Uterus (tissue), 4 donors: ENCODE measurements around the gene SERGEF. TPM values are rescaled to one million over a fixed set of nuclear protein-coding genes. Genes with fewer than 3 reads are reported as not detected.

Experiments used
- DNase-seq, 2 donors: peaks; one replicate each; pipeline ENCODE4 v3.0.0-alpha.2; 2019 to 2020
- H3K27ac ChIP-seq, 2 donors: fragments of 200-600 bp; sonication (generic); 1 replicate in 1 of 2; 2 replicates in 1 of 2; pipeline ENCODE4 v1.5.1; 2016 to 2018
- H3K27me3 ChIP-seq, 2 donors: fragments of 200-600 bp; sonication (generic); one replicate each; pipeline ENCODE4 v1.5.1; 2018 to 2019; ENCODE audit warnings: control low read depth in 1 of 2
- H3K36me3 ChIP-seq, 2 donors: fragments of 200-600 bp; sonication (generic); one replicate each; pipeline ENCODE4 v1.5.1; 2019; ENCODE audit warnings: control low read depth in 1 of 2
- H3K4me1 ChIP-seq, 2 donors: fragments of 200-600 bp; sonication (generic); one replicate each; pipeline ENCODE4 v1.5.1; 2018 to 2019; ENCODE audit warnings: control low read depth in 1 of 2
- H3K4me3 ChIP-seq, 2 donors: fragments of 200-600 bp; sonication (generic); 1 replicate in 1 of 2; 2 replicates in 1 of 2; pipeline ENCODE4 v1.5.1; 2018 to 2019; ENCODE audit warnings: mild to moderate bottlenecking in 1 of 2
- H3K9me3 ChIP-seq, 2 donors: fragments of 200-600 bp; sonication (generic); one replicate each; pipeline ENCODE4 v1.5.1; 2019; ENCODE audit warnings: control low read depth in 1 of 2
- POLR2A ChIP-seq, 2 donors: fragments of 450-650 bp; IDR thresholded peaks; one replicate each; pipeline ENCODE4 v1.6.1; 2016; ENCODE audit warnings: antibody characterized with exemption in 2 of 2, mild to moderate bottlenecking in 1 of 2, moderate library complexity in 1 of 2
- intact Hi-C: fragments of 100-400 bp; cut with DNase I; formaldehyde crosslinking; loops from one replicate; pipeline ENCODE4 v1.15.1; 2023; ENCODE audit warnings: low total_unique reads
- total RNA-seq, 4 donors: library from RNA; depleted of rRNA in 3 of 4; stranded (reverse); fragments of >200 nt in 3 of 4; gene quantifications; one replicate each; pipeline versions ENCODE4 v1.1.0 to v1.2.4, GENCODE V29; 2014 to 2023
- TF ChIP-seq, protein P1 (sequence below), 4 experiments: fragments of 200-600 bp in 2 of 4; fragments of 450-650 bp in 2 of 4; sonication (generic) in 2 of 4; IDR thresholded peaks; one replicate each; pipeline ENCODE4 v1.5.1; 2016 to 2019; ENCODE audit warnings: antibody characterized with exemption in 4 of 4, mild to moderate bottlenecking in 2 of 4, moderate library complexity in 1 of 4
- donor health status: DM: yes; HTN: yes; CAD: no.

Gene SERGEF
- total RNA-seq, 4 donors from 2014 or later: 12.6 to 64.4 (median 43.7) TPM

DNA sequence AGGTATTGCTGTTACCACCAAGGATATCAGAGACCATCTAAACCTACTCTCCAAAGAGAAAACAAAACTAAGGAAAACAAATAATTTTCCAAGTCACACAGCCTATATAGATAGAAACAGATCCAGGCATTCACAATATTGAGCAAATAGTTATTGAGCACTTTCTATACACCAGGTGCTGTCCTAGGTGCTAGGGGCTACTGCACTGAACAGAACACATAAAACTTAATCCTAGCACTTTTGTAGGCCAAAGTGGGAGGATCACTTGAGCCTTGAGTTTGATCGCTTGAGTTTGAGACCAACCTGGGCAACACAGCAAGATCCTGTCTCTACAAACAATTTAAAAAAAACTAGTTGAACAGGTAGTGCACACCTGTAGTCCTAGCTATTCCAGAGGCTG, 44.6 kb downstream of the SERGEF start:
- H3K9me3 ChIP-seq: no peaks in the 10 kb centered on the region
- TF ChIP-seq, protein P1, sequence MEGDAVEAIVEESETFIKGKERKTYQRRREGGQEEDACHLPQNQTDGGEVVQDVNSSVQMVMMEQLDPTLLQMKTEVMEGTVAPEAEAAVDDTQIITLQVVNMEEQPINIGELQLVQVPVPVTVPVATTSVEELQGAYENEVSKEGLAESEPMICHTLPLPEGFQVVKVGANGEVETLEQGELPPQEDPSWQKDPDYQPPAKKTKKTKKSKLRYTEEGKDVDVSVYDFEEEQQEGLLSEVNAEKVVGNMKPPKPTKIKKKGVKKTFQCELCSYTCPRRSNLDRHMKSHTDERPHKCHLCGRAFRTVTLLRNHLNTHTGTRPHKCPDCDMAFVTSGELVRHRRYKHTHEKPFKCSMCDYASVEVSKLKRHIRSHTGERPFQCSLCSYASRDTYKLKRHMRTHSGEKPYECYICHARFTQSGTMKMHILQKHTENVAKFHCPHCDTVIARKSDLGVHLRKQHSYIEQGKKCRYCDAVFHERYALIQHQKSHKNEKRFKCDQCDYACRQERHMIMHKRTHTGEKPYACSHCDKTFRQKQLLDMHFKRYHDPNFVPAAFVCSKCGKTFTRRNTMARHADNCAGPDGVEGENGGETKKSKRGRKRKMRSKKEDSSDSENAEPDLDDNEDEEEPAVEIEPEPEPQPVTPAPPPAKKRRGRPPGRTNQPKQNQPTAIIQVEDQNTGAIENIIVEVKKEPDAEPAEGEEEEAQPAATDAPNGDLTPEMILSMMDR (IDR thresholded peaks at IDR 0.05): no peak
- no peak for TF ChIP-seq POLR2A (IDR thresholded peaks at IDR 0.05)
- no peaks in the 10 kb centered on the region for H3K27me3 ChIP-seq
- DNase-seq: no peak
- intact Hi-C loops: no loop called here
- no peak overlapping the region for H3K27ac ChIP-seq
- no peaks in the 10 kb centered on the region for H3K36me3 ChIP-seq
- H3K4me3 ChIP-seq: no peak overlapping the region
- no peaks in the 10 kb centered on the region for H3K4me1 ChIP-seq

DNA sequence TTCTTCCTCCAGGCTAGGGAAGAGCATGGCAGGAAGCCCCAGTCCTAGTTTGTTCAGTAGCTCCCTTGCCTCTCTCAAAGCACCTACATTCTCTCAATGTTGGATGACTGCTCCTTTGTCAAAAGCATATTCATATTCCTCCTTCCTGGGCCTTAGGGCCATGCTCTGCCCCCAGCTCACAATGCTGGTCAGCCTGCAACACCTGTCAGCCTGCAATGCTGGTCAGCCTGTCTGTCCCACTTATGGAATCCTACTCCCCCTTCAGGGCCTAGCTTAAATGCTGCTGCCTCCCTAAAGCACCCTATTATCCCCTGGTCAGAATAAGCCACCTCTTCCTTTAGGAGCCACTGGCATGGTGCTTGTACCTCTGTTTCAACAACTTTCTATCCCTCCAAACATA, 45.2 kb downstream of the SERGEF start:
- Histone ChIP-seq H3K27ac (no peak overlapping the region), H3K4me3 (no peak overlapping the region), H3K36me3 (no peaks in the 10 kb centered on the region), H3K9me3 (no peaks in the 10 kb centered on the region), H3K4me1 (no peaks in the 10 kb centered on the region), H3K27me3 (no peaks in the 10 kb centered on the region)
- intact Hi-C loops: no loop called here
- TF ChIP-seq POLR2A (IDR thresholded peaks at IDR 0.05): no peak
- TF ChIP-seq, protein P1 (IDR thresholded peaks at IDR 0.05): no peak
- DNase-seq: no peak

DNA sequence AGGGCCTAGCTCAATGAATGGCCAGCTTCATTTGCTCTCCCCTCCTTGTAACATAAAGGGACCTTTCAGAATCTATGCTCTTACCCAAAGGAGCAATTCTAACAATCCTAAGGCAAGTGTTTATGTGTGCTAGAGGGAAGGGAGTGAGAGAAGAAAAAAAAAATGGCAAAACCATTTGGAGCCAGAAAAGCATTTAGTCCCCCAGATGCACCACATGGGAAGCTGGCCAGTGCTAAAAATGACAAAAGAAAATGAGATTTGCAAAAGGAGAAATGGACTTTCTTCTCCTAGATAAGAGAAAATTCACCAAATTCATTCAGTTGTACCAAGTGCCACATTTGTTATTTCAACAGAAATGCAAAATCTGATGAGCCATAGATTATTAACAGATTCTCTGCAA, 52.8 kb downstream of the SERGEF start:
- Histone ChIP-seq H3K27me3 (no peaks in the 10 kb centered on the region), H3K4me1 (no peaks in the 10 kb centered on the region), H3K9me3 (no peaks in the 10 kb centered on the region), H3K4me3 (no peak overlapping the region), H3K36me3 (no peaks in the 10 kb centered on the region), H3K27ac (no peak overlapping the region)
- DNase-seq: no peak
- intact Hi-C loops: no loop called here
- no peak for TF ChIP-seq POLR2A (IDR thresholded peaks at IDR 0.05)
- TF ChIP-seq, protein P1 (IDR thresholded peaks at IDR 0.05): no peak

DNA sequence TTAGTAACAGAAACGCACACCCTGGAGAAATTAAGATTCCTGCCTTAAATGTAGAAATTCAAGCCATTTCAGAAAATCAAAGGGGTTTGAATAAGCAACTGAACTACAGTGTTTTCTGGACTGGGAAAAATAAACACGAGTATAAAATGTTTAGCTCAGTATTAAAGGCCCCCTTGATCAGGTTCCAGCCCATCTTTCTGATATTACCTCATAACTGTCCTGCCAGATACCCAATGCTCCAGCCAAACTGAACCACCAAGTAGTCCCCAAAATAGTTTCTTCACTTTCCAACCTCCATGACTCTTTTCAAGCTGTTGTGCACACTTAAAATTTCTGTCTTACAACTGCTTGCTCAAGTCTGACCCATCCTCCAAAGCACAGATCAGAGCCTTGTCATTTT, 54.4 kb downstream of the SERGEF start:
- no peaks in the 10 kb centered on the region for H3K36me3 ChIP-seq
- TF ChIP-seq, protein P1 (IDR thresholded peaks at IDR 0.05): no peak
- TF ChIP-seq POLR2A (IDR thresholded peaks at IDR 0.05): no peak
- intact Hi-C loops: no loop called here

DNA sequence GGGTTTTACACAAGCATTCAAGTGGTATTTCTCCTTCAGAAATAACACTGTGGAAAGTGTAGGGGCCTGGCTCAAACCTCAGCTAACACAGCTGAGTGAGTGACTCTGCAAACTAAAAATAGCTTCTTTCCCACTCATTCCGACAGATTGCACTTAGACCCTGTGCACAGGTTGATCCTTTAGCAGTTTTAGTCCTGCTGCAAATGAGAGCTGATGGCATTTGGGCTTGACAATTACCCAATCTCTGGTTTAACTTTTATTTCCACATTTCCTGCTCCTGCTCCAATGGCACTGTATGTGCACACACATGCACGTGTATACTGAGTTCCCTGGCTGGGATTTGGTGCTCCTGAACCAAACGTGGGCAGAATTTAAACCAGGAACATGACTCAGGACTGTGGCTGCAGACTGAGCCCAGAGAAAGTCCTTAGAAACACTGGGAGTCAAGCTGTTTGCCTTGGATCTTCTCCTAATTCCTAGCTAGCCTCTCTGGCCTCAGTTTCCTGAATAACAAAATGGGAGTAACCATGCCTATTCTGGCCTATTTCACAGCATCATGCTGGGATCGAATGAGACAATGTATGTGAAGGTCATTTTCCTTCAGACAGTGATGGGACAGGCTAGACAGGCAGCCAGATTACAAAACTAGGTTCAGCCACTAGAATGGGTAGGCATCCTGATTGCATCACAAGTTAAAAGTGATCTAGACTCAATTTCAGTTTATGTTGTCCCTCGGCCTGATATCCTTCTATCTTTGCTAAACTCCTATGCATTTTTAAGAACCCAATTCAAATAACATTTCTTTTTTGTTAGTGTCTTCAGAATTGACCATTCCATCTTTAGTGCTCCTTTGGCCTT, 58.2 kb downstream of the SERGEF start:
- intact Hi-C loops: no loop called here
- no peaks in the 10 kb centered on the region for H3K9me3 ChIP-seq
- TF ChIP-seq POLR2A (IDR thresholded peaks at IDR 0.05): no peak
- TF ChIP-seq, protein P1 (IDR thresholded peaks at IDR 0.05): no peak
- no peak overlapping the region for H3K27ac ChIP-seq
- no peak for DNase-seq
- H3K4me3 ChIP-seq: no peak overlapping the region
- no peaks in the 10 kb centered on the region for H3K27me3 ChIP-seq
- H3K4me1 ChIP-seq: no peaks in the 10 kb centered on the region
- H3K36me3 ChIP-seq: no peaks in the 10 kb centered on the region

More for the DNA sequence above, 54.4 kb downstream of the SERGEF start:
- Histone ChIP-seq H3K9me3 (no peaks in the 10 kb centered on the region), H3K27ac (no peak overlapping the region), H3K27me3 (no peaks in the 10 kb centered on the region), H3K4me3 (no peak overlapping the region), H3K4me1 (no peaks in the 10 kb centered on the region)
- DNase-seq: no peak
